SKM-1 treated with dmso at 0.1 percent for 144 hours (cell line): ENCODE measurements around the gene LRCOL1.

ENCODE experiments used
- DNase-seq: peaks from one replicate; lab custom pipeline; 2025; ENCODE audit not compliant: unreplicated experiment; lab: John Stamatoyannopoulos, UW

The LRCOL1 gene

DNA sequence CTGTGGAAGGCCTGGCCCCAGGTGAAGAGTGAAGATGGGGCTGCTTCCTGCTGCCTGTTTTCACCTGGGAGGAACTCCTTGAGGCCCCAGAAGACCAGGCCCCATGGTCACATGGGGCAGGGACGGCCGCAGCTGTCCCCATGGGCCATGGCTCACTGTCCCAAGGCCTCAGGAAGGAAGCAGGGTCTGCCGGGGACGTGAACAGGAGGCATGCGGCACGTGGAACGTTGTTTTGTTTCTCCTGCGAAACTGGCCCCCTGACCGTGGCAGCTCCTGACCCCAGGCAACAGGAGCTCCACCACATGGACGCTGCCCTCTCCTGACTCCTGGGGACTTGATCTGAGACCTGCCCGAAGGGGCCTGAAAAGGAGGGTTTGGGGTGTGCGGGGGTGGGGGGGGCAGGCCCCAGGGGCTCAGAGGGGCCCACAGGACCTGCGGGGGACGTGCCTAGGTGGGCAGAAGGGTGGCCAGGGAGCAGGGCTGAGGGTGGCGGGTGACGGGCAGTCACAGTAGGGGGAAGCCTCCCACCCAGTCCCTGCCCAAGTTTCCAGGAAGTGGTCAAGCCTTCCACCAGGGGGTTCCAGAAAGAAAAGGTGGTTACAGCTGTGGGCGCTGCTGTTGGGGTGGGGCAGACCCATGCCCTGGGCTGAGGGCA lies 41.4 kb downstream of the LRCOL1 start:
- no peak for DNase-seq

DNA sequence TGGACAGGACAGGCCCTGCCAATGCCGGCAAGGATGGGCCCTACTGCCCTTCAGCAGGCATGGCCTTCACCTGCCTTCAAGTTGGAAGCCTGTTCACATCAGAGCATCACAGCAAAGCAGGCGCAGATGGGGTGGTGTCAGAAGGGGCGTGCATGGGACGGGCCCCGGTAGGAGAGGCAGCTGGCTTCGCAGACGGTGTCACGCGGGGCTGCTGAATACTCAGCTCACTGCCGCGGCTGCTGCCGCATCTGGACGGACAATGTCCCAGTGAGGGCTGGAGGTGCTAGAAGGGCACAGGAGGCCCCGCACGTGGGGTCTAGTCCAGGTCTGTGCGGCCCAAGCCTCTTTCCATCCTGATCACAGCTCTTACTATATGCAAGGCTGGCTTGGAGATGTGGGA lies 42.1 kb downstream of the LRCOL1 start:
- no peak for DNase-seq

DNA sequence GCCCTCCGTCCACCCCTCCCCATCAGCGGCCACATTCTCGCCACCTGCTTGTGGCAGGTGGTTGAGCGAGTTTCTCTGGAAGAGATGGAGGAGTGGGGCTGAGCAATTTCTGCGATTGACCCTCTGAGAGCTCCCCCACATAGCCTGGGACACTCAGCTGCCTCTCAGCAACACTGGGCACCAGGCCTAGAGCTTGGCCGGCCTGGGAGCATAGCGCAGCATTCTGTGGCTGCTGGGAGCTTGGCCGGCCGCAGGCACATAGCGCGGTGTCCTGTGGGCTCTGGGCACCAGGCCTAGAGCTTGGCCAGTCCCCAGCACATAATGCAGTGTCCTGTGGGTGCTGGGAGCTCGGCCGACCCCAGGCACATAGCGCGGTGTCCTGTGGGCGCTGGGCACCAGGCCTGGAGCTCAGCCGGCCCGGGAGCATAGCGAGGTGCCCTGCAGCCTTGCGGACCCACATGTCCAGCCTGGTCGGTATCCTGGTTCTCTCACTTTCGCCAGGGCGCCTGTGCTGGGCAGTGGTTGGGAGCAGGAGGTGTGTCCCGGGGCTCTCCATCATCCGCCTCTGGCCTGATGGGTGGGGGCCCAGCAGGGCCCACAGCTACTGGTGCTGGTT lies 43.8 kb downstream of the LRCOL1 start:
- DNase-seq: no peak

DNA sequence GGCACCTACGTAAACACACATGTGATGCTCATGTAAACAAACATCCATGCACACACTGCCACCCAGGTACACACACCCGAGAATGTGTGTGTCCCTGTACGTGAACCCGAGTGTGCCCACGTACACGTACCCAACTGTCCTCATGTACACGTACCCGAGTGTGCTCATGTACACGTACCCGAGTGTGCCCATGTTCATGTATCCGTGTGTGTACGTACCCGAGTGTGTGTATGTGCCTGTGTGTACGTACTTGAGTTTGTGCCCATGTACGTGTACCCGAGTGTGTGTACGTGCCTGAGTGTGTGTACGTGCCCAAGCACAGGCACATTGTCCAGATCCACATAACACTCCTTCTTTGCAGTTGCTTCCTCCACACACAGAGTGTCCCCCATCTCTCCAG lies 45.0 kb downstream of the LRCOL1 start:
- no peak for DNase-seq

DNA sequence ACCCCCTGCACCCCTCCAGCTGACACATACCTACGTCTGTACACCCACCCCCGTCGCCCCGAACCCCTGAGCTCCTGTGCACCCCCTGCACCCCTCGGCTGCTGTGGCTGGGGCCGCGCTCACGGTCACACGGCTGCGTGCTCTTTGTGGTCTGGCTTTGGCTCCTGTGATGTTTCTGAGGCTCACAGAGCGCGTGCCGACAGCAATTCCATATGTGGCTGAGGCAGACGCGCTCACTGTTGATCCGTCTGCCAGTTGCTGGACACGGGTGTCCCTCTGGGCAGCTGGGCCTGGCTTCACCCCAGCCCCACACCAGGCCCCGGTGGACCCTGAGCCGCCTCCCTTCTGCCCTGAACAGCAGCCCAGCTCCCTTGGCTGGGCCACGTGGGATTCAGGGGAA lies 46.5 kb downstream of the LRCOL1 start:
- no peak for DNase-seq

DNA sequence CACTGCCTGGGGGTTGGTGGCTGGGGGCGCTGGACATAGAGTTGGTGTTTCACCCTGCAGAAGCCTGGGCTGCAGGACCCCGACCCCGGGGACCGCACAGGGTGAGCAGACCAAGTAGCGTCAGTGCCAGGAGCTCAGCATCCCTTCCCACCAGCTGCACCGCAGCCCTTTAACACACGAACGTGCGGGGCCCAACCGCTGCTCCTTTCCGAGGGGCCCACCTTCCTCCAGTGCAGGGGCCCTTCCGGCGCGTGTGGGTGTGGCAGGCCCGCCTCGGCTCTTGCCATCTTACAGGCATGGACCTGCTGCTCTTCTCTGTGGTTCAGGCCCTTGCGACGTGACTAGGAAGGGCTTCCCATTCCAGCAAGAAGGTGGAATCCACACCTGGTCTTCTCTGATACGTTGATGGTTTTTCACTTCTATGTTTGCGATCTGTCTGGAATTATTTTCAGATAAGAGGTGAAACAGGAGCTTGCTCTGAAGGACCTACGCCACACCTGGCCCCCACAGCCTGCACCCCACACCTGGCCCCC lies 47.8 kb downstream of the LRCOL1 start:
- no peak for DNase-seq

DNA sequence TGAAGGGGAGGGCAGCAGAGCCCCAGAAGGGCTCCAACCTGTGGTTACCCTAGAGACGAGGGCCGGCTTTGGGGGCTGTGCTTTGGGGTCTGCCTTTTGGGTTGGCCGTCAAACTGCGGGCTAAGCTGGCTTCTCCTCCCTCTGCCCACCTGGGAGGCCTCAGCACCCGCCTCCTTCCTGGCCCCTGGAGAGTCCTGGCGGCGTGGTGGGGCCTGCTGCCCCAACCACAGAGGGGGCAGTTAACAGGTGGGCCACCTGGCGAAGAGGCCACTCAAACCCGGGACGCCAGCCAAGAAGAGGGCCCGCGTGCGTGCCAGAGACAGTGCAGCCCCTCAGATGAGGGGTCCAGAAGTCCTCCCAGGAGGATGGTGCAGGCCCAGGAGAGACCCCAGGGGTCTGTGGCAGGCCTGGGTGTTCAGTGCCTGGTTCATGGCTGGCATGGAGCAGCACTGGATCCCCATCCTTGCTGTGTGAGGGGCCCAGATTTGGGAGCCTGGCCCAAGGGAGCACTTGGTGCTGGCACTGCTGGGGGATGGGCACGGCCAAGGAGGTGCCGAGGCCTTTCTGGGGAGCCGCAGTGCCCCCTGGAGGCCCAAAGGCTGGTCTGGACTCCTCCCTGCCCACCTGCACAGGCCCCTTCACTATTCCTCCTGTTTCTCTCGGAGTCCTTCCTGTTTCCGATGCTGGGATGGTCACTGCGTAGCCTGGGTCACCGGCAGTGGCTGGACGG lies 48.8 kb downstream of the LRCOL1 start:
- no peak for DNase-seq

- DNase-seq: peak; percentile 38
Measured at GRCh38 chr12:132560614-132561426, 49.6 kb downstream of the LRCOL1 start.

GRCh38 chr12:132560364-132560613 lies 50.1 kb downstream of the LRCOL1 start:
- DNase-seq: no peak

- no peak for DNase-seq
Measured at GRCh38 chr12:132559652-132560363, 50.6 kb downstream of the LRCOL1 start.

DNA sequence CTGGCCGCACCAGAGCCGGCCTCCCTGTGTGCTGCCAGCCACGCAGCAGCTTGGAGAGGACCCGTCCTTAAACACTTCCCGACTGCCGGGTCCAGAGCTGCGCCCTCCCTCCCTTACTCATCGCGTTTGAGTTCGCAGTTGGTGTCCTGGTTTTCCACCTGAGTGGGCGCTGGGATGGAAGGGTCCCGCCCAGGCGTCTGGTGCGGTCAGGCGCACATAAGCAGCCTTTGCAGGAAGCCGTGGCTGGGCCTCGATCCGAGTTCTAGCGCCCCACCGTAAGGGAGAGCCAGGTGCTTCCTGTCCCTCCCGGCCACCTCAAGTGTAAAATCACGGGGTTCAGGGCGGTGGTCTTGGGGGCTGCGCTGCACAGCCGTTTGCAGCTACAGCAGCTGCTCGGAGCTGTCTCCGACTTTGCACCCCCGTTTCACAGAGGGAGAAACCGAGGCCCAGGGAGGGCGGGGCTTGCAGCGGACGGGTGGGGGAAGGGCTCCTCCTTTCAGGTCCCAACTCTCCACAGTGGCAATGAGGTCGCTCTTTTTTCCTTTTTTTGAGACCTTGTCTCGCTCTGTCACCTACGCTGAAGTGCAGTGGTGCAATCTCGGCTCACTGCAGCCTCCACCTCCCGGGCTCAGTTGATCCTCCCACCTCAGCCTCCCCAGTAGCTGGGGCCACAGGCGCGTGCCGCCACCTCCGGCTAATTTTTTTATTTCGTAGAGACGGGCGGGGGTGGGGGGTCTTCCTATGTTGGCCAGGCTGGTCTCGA lies 51.3 kb downstream of the LRCOL1 start:
- no peak for DNase-seq

DNA sequence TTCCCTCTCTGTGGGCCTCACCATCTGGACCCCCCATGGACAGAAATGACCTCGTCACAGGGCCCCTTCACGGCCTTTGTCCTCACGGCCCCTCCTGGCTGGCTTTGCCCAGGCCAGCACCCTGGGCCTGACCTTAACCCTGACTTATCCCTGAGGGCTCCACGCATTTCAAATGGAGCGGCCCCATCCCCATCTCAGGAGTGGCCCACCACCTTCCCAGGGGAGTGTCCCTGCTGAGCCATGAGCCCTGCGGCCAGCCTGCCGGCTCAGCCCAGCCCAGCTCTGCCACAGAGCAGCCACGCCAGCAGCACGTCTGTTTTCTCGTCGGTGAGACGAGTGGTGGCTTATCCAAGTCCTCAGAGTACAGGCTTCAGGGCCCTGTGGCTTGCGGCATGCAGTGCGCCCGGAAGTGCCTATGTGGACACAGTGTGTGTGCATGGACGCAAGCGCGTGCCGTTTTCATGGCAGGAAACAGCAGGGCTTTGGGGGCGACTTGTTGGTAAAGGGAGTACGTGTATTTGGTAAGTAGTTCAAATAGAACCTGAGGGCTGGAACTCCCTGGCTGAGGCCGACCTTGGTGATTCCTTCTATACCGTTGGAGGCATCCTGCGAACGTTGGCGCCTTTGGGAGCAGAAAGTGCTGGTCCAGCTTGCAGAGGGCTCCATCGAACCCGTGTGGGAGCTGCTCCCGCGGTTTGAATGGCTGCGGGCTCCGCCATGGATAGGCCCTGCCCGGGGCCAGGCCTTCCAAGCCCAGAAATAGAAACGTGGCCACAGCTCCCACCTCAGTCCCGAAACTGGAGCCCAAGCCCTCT lies 52.1 kb downstream of the LRCOL1 start:
- DNase-seq: no peak

GRCh38 chr12:132557291-132558015 lies 52.9 kb downstream of the LRCOL1 start:
- DNase-seq: no peak

GRCh38 chr12:132556801-132557200 lies 53.6 kb downstream of the LRCOL1 start:
- DNase-seq: no peak

- no peak for DNase-seq
Measured at GRCh38 chr12:132556216-132556615, 54.2 kb downstream of the LRCOL1 start.

DNA sequence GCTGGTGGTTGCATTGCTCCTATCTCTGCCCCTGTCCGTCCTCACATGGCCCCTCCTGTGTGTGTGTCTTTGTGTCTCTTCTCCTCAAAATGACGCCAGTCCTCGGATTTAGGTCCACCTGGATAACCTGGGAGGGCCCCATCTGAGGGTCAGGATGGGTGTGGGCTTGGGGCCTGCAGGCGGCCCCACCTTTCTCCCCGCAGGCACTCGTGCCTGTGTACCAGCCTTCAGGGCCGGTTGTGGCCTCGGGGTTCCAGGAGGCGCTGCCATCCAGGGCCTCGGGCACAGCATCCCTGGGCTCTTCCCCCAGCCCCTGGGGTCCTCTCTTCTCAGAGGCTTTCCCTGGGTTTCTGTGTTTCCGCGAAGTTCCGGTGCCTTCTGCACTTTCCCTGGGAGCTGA lies 54.7 kb downstream of the LRCOL1 start:
- DNase-seq: no peak

- DNase-seq: no peak
Measured at GRCh38 chr12:132554845-132555630, 55.3 kb downstream of the LRCOL1 start.
